RPMI8226 (cell line): Measurements from ENCODE around the gene PPP6R3.
A peak's percentile ranks its signal among the peaks of the same experiment; 100 is the strongest.

Experiments used
- DNase-seq: peaks from one replicate; pipeline ENCODE4 v3.0.0-alpha.2; 2015

The PPP6R3 gene

DNA sequence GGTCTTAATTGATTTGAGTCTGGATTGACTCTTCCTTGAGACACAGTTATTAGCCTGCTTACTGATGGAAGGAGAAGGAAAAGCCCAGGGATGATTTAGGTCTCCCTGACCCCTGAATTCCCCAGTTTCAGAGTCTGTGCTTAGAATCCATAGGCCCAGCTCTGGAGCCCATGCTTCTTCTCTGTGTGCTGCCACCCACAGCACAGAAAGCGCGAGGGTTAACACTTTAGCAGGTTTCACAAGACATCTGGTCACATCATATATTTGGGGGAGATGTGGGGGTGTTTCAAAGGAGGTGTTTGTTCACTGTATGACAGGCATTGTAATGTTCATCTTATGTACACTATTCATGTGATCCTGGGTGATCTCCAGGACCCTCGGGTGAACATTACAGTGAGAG lies 107.0 kb downstream of the PPP6R3 start:
- no peak for DNase-seq

- no peak for DNase-seq
These were observed 108.8 kb downstream of the PPP6R3 start for GRCh38 chr11:68569357-68569756.

GRCh38 chr11:68570691-68571090 lies 110.1 kb downstream of the PPP6R3 start:
- no peak for DNase-seq

- DNase-seq, result no peak
These were observed 113.8 kb downstream of the PPP6R3 start for GRCh38 chr11:68574308-68574707.

- no peak for DNase-seq
These were observed 114.6 kb downstream of the PPP6R3 start for GRCh38 chr11:68575025-68575665.

GRCh38 chr11:68579455-68579854 lies 118.9 kb downstream of the PPP6R3 start:
- DNase-seq, result no peak

DNA sequence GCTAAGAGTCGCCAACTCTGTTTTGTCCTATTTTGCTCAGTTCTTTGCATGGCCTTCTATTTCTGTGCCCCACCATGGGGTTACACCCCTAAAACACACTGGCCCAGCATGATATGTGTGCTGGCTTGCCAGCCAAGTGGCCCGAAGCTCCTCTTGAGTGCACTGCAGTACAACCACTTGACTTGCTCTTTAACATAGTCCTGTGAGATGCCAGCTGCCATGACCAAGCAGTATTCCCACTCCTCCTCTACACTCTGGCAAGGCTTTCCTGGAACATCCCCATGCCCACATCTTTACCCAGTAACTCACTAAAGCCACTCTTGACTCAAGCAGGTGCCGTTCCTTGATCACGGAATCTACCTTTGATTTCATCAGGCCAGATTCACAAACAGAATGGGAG lies 120.9 kb downstream of the PPP6R3 start:
- DNase-seq, result no peak

DNA sequence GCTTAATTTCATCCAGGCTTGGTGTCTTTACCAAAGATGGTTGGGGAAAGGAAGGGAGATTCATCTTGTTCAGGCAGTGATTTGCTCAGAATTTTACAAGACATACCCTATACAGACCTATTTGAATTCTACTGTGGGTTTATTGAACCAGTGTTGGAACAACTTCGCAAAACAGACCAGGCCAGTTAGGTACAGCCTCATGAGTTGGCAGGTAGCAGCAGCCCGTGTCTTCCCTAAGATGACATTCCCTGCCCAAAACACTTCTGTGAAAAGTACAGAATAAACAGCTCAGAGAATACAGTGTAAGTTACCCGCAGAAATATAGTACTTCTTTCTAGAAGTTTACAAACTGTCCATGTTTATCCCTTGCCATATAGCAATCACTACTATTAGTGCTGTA lies 121.3 kb downstream of the PPP6R3 start:
- no peak for DNase-seq

DNA sequence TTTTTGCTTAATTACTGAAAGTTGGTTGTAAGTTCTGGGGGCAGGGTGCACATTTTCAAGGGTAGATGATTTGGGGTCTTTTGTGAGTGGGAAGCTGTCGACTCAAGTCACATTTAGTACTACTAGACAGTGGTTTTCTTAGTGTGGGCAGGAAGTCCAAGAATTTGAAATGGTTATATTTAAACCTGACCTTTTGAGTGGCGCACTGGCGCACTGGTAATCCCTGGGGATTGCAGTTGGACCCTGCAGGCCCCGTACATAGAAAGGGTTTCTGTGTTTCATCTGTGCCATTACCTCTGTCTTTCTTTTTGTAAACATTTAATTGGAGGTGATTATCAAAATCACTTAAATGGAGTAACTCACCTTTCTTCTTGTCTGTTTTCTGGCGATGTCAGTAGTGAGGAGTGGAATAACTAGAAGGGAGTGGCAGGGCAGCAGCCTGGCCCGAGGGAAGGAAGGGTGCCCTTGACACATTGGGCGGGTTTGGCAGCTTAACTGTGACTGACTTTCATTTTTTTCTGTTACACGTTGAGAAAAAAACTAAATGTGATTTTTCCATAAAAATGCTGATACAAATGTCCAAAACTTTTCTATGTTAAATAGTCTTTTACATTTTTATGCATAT lies 122.0 kb downstream of the PPP6R3 start:
- no peak for DNase-seq

DNA sequence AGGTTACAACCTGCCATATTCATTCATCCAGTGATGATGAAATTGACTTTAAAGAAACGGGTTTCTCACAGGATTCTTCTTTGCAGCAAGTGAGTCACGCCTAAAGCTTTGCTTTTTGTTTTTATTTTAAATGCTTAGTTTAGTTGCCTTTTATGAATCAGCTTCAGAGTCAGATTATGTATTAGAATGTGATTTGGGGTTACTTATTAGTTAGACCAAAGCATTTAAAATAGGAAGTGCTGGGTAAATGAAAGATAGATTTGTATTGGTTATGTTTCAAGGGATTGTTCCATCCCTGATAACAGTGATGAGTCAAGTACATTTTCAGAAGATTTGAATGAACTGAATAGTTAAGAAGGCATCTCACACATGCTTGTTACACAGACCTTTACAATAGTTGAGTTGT lies 122.5 kb downstream of the PPP6R3 start:
- no peak for DNase-seq

DNA sequence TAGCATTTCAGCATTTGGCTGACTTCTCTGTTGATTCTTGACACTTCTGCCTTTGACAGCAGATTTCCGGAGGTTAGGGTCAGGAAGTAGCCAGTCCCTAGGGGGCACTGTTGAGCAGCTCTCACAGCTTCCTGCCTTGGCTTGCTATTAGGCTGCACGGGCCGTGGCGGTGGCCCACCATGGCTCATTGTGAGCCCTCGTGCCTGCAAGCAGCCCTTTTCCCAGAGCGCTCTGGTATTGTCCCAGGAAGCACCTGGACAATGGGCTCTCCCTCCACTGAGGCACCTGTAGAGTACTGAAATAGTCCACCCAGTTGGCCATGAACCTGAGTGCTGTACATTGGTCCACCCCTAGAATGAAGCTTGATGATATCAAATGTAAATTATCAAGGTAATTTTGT lies 123.5 kb downstream of the PPP6R3 start:
- peak; percentile 66 for DNase-seq

DNA sequence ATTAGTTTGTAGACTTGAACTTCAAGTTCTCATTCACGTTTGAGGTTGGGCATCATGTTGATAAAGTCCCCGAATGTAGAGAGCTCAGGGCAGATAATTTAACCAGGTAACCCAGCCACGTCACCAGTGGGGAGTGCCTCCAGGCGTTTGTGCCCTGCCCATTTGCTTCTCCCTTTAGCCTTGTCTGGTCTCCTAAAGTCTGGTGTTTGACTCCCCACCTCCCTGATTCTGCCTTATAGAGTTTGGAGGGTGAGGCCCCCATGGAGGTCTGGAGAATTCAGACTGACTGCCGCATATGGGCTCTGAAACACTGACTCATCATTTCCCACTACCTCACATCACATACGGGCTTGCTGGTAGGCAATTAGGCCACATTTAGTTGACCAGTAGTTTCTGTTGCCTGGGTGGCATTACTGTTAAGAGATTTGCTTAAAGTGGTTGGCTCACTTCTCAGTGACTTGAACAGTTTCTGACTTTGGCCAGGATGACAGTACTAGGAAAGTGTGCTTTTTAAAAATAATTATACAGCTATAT lies 124.5 kb downstream of the PPP6R3 start:
- DNase-seq, result peak; percentile 12

GRCh38 chr11:68589547-68590216 lies 129.1 kb downstream of the PPP6R3 start:
- no peak for DNase-seq

DNA sequence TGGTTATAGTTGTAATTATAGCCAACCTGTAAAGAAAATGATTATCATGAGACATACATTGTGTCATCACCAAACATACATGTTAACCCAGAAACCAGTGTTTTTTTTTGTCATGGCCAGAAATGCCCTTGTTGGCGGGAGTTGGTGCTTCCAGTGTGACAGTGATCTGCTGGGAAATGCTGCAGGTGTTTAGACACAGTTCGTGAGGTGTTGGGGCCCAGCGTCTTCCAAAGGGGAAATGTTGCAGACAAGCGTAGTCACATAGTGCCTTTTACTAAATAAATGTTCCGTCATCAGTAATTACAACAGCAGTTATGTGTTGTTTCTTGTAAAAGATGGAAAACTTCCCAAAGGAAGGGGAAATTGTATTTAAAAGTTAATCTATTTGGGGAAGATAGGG lies 131.2 kb downstream of the PPP6R3 start:
- no peak for DNase-seq

DNA sequence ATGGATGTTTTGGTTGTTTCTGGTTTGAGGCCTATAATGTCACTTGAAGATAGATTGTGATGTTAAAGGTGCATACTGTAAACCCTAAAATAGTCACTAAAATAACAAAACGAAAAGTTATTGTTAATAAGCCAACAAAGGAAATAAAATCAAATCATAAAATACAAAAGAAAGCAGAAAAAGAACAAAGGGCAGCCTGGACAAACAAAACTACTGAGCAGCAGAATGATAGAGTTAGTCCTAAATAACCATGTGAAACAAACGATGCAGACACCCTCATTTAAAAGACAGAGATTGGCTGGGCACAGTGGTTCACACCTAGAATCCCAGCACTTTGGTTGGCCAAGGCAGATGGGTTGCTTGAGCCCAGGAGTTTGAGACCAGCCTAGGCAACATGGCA lies 132.9 kb downstream of the PPP6R3 start:
- no peak for DNase-seq

DNA sequence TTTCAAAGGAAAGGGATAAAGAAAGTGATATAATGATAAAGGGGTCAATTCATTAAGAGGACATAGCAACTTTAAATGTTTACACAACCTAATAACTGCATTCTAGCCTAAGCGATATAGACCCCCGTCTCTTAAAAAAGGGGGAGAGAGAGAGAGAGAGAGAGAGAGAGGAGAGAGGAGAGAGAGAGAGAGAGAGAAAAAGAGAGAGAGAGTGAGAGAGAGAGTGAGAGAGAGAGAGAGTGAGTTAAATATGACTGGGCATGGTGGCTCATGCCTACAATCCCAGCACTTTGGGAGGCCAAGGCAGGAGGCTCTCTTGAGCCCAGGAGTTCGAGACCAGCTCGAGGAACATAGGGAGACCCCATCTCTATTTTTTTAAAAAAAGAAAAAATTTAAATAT lies 133.6 kb downstream of the PPP6R3 start:
- DNase-seq, result no peak

- DNase-seq, result no peak
These were observed 135.7 kb downstream of the PPP6R3 start for GRCh38 chr11:68596231-68596630.

- DNase-seq, result no peak
These were observed 138.5 kb downstream of the PPP6R3 start for GRCh38 chr11:68598816-68599653.

DNA sequence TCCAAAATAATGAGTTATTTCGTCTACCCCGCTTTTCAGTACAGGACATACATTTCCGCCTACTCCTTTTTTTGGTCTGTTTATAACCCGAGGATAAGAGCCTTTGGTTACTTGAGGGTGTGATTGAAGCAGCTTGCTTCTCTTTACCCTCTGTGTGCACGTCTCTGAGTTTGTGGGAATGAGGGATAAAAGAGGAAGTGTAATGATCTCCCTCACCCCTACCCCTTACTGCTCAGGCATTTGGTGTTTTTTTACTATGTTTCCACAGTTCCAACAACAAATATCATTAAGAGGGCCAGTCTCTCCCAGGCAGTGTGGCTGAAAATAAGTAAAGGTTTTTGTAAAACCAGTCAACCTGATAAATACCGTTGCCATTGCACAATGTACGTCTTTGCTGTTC lies 140.6 kb downstream of the PPP6R3 start:
- DNase-seq, result no peak

- no peak for DNase-seq
These were observed 149.2 kb downstream of the PPP6R3 start for GRCh38 chr11:68609761-68610160.

DNA sequence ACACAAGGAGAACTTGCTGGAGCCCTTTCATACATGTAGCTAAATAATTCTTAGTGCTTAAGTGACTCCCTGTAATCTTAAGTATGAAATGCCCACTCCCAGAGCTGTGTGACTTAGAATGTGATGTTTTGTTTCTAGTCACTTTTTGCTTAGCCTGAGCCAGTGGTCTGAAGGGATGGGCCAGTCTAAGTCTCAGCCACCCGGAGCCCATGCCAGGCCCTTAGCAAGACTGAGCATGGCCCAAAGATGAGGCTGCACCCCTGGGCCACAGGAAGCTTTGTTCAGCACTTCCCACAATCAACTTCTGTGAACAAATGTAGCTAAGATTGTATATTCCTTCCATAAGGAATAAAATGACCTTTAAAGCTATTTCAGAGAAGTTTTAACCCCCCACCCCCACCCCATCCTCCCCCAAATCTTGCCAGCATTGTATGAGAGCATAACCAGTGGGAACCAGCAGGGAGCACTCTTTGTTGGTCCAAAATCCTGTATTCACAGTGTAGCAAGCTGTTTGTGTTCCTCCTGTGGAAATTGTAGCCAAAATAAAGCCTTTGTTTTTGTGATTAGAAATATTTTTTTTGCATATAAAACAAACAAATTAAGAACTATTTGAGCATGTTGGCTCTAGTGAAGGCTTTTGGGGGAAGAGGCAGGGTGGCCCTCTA lies 150.0 kb downstream of the PPP6R3 start:
- no peak for DNase-seq

GRCh38 chr11:68615657-68616056 lies 155.1 kb downstream of the PPP6R3 start:
- no peak for DNase-seq
